Dedifferentiated amniotic fluid mesenchymal stem cell (primary cell): ENCODE measurements around the gene TRIO.

Experiments
- DNase-seq: peaks from one replicate; pipeline ENCODE4 v3.0.0-alpha.2; 2016; ENCODE audit errors: extremely low spot score

TRIO gene

GRCh38 chr5:14265570-14265969, 122.4 kb downstream of the TRIO start:
- peak; percentile 78 for DNase-seq

- DNase-seq: no peak
Measured at GRCh38 chr5:14266171-14266570, 123.0 kb downstream of the TRIO start.

- no peak for DNase-seq
Measured at GRCh38 chr5:14266686-14267085, 123.5 kb downstream of the TRIO start.

GRCh38 chr5:14267166-14267838, 124.2 kb downstream of the TRIO start:
- DNase-seq: no peak

- peak; percentile 58 for DNase-seq
Measured at GRCh38 chr5:14267991-14268708, 125.0 kb downstream of the TRIO start.

- no peak for DNase-seq
Measured at GRCh38 chr5:14268738-14269137, 125.6 kb downstream of the TRIO start.

GRCh38 chr5:14269395-14269794, 126.3 kb downstream of the TRIO start:
- no peak for DNase-seq

- DNase-seq: peak; percentile 82
Measured at GRCh38 chr5:14270209-14270702, 127.1 kb downstream of the TRIO start.

GRCh38 chr5:14272548-14273205, 129.5 kb downstream of the TRIO start:
- DNase-seq: no peak

- no peak for DNase-seq
Measured at GRCh38 chr5:14273207-14273767, 130.1 kb downstream of the TRIO start.

- no peak for DNase-seq
Measured at GRCh38 chr5:14276380-14276779, 133.2 kb downstream of the TRIO start.

- DNase-seq: no peak
Measured at GRCh38 chr5:14277385-14278320, 134.5 kb downstream of the TRIO start.

GRCh38 chr5:14280294-14280854, 137.2 kb downstream of the TRIO start:
- DNase-seq: no peak

- no peak for DNase-seq
Measured at GRCh38 chr5:14281746-14282181, 138.6 kb downstream of the TRIO start.

GRCh38 chr5:14283139-14283538, 140.0 kb downstream of the TRIO start:
- DNase-seq: no peak

GRCh38 chr5:14284392-14285148, 141.4 kb downstream of the TRIO start:
- no peak for DNase-seq

- no peak for DNase-seq
Measured at GRCh38 chr5:14286007-14286406, 142.9 kb downstream of the TRIO start.

- no peak for DNase-seq
Measured at GRCh38 chr5:14286574-14287421, 143.7 kb downstream of the TRIO start.
